ENCODE data around the gene LRRC46.

The LRRC46 gene

DNA sequence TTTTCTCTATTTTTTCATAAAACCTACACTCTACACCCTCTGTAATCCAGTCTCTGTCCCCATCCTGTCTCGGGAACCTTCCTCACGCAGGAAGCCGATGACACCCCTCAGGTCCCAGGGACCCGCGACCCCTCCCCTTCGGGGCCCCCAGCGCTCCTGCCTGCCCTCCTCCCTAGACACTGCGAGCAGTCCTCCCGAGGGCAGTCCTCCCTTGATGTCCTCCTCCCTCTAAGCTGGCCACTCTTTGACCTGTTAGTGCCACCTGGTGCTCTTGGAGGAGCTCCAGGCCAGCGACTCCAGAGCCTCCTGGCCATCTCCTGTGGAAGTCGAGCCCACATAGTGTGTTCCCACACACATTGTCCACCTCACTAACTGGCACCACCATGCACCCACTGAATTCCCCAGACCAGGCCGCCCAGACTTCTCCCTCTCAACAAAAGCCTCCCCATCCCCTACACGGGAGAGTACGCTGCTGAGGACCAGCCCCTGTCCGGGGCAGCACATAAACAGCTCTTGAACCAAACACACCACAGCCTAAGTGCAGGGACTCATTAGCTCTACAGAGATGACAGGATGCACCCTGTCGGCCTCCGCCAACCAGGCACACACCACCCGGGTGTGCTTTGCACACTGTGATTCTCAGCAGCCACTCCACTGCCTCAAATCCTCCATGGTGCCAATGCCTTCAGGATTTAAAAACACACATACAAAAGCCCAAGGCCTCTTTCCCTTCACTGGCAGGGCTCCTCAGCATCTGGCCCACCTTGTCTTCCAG is 19.1 kb upstream of the LRRC46 start:
- H3K36me3 ChIP-seq, result peaks cover 25% of the 10 kb centered on the region
- H3K27me3 ChIP-seq, result no peaks in the 10 kb centered on the region
- TF ChIP-seq, protein P1, sequence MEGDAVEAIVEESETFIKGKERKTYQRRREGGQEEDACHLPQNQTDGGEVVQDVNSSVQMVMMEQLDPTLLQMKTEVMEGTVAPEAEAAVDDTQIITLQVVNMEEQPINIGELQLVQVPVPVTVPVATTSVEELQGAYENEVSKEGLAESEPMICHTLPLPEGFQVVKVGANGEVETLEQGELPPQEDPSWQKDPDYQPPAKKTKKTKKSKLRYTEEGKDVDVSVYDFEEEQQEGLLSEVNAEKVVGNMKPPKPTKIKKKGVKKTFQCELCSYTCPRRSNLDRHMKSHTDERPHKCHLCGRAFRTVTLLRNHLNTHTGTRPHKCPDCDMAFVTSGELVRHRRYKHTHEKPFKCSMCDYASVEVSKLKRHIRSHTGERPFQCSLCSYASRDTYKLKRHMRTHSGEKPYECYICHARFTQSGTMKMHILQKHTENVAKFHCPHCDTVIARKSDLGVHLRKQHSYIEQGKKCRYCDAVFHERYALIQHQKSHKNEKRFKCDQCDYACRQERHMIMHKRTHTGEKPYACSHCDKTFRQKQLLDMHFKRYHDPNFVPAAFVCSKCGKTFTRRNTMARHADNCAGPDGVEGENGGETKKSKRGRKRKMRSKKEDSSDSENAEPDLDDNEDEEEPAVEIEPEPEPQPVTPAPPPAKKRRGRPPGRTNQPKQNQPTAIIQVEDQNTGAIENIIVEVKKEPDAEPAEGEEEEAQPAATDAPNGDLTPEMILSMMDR (IDR thresholded peaks at IDR 0.05; ENCODE audit: low read depth, low read length), result no peak
- H3K4me3 ChIP-seq (ENCODE audit: low read depth, low read length), result no peak overlapping the region
- no peaks in the 10 kb centered on the region for H3K9me3 ChIP-seq
- DNase-seq, result no peak
- peaks cover 9% of the 10 kb centered on the region for H3K4me1 ChIP-seq

DNA sequence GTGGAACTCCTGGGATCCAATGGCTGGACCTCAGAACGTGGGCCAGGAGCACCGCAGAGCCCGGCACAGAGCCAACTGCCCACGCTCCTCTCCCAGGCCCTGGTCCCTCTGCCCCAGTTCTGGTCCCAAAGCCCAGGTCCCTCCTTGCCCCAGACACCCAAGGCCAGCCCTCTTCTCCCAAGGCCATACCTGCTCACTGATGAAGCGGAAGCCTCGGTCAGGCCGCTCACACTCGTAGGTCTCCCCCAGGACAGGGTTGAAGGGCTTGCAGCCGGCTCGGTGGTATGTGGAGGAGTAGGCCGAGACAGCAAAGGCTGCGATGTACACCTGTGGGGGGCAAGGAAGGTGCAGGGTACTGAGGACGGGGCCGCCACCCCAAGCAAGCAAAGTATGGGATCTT is 18.4 kb upstream of the LRRC46 start:
- Histone ChIP-seq H3K4me1 (peaks cover 9% of the 10 kb centered on the region), H3K36me3 (peaks cover 25% of the 10 kb centered on the region), H3K9me3 (no peaks in the 10 kb centered on the region), H3K4me3 (ENCODE audit: low read depth, low read length) (no peak overlapping the region), H3K27me3 (no peaks in the 10 kb centered on the region)
- TF ChIP-seq, protein P1 (IDR thresholded peaks at IDR 0.05; ENCODE audit: low read depth, low read length), result no peak
- DNase-seq, result no peak

DNA sequence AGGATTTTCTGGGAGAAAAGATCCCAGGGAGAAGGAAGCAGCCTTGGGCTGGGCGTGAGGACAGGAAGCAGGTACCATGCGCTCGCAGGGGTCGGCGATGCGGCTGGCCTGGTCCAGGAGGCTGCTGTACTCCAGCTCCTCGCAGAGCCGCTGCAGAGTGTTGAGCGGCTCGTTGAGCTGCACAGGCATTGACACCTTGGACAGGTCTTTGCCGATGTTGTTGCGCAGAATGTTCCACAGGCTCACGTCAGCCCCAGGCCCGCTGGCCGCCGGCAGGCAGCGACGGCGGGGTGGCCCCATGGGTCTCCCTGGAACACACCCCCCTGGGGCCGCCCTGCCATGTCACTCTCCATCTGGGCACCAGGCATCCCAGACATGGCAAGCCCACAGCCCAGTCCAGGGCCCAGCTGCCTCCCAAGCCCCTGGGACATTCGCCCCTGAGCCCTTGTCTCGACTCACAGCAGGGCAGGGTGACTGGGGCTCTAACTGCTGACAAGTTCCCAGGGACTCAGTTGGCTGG is 17.9 kb upstream of the LRRC46 start:
- Histone ChIP-seq H3K27me3 (no peaks in the 10 kb centered on the region), H3K4me1 (peaks cover 9% of the 10 kb centered on the region), H3K4me3 (ENCODE audit: low read depth, low read length) (no peak overlapping the region), H3K36me3 (peaks cover 23% of the 10 kb centered on the region), H3K9me3 (no peaks in the 10 kb centered on the region)
- no peak for DNase-seq
- TF ChIP-seq, protein P1 (IDR thresholded peaks at IDR 0.05; ENCODE audit: low read depth, low read length), result no peak

DNA sequence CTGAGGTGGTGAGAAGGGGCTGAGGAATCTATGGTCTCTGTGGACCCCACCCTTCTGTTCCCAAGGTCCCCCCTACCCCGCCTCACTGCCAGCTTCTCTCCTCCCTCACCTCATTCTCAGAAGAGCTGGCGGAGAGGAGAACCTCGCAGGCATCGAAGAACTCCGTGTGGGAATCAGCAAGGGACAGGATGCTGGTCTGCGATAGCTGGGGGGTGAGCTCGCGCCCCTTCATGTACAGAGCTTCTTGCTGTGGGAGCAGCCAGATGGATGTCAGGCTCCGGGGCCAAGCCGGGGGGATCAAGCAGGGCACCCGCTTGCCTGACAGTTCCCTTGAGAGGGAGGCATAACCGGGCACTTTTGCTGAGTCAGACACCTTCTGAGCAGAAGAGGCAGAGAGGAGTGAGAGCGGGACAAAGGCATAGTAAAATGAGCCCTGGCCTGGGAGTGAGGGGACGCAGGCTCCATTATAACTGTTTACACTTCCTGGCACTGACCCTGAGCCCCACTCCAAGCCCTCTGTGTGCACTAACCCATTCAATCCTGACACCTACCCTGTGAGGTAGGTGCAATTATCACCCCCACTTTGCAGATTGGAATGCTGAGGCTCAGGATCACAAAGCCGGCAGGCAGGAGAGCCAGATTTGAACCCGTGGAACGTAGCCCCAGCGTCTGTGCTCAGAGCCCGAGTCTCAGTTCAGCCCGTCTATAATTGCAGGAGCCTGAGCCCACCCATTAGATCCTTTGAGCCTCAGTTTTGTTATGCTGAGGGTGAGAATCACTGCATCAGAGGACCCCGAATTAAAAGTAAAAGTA is 16.2 kb upstream of the LRRC46 start:
- Histone ChIP-seq H3K36me3 (peaks cover 10% of the 10 kb centered on the region), H3K9me3 (no peaks in the 10 kb centered on the region), H3K4me3 (ENCODE audit: low read depth, low read length) (no peak overlapping the region), H3K27me3 (no peaks in the 10 kb centered on the region), H3K4me1 (peaks cover 6% of the 10 kb centered on the region)
- TF ChIP-seq, protein P1 (IDR thresholded peaks at IDR 0.05; ENCODE audit: low read depth, low read length), result no peak
- DNase-seq, result no peak

DNA sequence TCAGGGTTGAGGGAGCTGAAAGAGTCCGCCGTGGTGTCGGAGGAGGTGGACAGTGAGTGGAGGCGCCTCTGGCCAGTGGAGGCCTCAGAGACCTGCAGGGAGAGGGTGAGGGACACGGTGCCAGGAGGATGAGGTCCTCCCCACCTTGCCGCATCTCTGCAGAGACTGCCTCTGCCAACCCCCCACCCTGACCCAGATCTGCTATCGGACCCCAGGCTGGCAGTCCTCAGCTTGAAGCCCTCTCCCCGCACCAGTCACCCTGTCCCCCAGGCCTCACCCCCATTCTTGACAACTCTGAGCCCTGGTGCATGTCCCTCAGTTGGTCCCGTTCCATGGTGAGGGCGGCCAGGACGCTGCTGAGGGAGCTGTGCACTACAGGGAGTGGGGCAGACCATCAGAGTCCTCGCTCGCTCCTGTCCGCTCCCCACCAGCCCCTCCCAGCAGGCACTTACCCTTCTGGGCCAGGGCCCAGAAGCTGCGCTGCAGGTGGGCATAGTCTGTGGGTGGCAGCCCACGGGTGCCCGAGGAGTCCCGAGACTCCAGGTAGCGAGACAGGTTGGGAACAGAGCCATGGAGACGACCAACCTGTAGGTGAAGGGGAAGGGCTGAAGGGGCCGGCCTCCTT is 15.2 kb upstream of the LRRC46 start:
- no peaks in the 10 kb centered on the region for H3K9me3 ChIP-seq

More for the DNA sequence above, 15.2 kb upstream of the LRRC46 start:
- Histone ChIP-seq H3K27me3 (no peaks in the 10 kb centered on the region), H3K4me3 (ENCODE audit: low read depth, low read length) (no peak overlapping the region), H3K36me3 (peaks cover 9% of the 10 kb centered on the region), H3K4me1 (no peaks in the 10 kb centered on the region)
- TF ChIP-seq, protein P1 (IDR thresholded peaks at IDR 0.05; ENCODE audit: low read depth, low read length), result no peak
- no peak for DNase-seq
